ENCODE results near the gene SLC36A1.

DNA sequence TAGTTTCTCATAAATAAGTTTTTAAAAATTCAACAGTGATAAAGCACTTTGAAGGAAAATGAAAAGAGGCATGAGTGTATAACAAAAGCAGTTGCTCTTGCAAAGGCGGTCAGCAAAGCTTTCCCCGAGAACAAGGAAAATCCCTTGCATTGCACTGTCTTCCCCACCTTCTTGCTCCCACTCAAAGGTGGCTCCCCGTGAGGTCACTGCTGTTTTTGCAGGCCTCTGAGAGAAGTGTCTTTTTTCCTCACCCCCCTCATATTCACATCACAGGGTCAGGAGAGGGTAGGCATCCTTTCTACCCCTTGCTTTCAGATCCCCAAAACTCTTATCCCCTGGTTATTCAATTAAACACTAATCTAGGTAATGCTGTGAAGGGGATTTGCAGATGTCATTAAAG is 15.2 kb upstream of the SLC36A1 start:
- TF ChIP-seq, protein P1, sequence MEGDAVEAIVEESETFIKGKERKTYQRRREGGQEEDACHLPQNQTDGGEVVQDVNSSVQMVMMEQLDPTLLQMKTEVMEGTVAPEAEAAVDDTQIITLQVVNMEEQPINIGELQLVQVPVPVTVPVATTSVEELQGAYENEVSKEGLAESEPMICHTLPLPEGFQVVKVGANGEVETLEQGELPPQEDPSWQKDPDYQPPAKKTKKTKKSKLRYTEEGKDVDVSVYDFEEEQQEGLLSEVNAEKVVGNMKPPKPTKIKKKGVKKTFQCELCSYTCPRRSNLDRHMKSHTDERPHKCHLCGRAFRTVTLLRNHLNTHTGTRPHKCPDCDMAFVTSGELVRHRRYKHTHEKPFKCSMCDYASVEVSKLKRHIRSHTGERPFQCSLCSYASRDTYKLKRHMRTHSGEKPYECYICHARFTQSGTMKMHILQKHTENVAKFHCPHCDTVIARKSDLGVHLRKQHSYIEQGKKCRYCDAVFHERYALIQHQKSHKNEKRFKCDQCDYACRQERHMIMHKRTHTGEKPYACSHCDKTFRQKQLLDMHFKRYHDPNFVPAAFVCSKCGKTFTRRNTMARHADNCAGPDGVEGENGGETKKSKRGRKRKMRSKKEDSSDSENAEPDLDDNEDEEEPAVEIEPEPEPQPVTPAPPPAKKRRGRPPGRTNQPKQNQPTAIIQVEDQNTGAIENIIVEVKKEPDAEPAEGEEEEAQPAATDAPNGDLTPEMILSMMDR (conservative IDR thresholded peaks at IDR 0.05 in 1 of 2, IDR thresholded peaks at IDR 0.05 in 1 of 2; ENCODE audit: low read depth in 1 of 2, low read length in 2 of 2): no peak
- TF ChIP-seq EZH2 (IDR thresholded peaks at IDR 0.05; ENCODE audit: low read length, missing control alignments): no peak

Data from fibroblast of lung (primary cell).